ENCODE results near the gene MBLAC1. TPM values are rescaled to one million over a fixed set of nuclear protein-coding genes. Genes with fewer than 3 reads are reported as not detected.
A peak's percentile ranks its signal among the peaks of the same experiment; 100 is the strongest.

Gene MBLAC1
- total RNA-seq, 1 experiment from 2014 or later: 0.70 TPM

DNA sequence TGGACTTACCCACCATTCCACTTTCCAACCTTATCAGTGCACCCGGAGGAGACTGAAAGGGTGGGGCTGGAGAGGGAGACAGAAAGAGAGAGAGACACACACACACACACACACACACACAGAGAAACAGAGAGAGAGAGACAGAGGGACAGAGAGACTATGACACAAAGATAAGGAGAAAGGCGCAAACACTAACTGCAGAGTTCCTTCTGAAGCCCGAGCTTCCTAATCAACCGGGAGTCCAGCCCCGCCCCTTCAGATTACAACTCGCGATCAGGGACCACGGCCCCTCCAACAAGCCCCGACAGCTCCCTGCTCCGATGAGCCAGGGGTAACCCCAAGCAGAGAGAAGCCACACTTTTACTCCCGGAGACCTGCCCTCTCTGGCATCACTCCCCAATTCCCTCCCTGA is 41.2 kb downstream of the MBLAC1 start:
- Histone ChIP-seq H3K36me3 (ENCODE audit: low read depth) (no peaks in the 10 kb centered on the region), H3F3A (ENCODE audit: insufficient read depth, low read depth) (peaks cover 7% of the 10 kb centered on the region), H3K9me2 (ENCODE audit: insufficient read depth) (no peaks in the 10 kb centered on the region), H3K4me1 (replicated peaks; ENCODE audit: insufficient read depth) (peaks cover 10% of the 10 kb centered on the region), H3K4me3 (no peak overlapping the region), H3K4me2 (peak overlapping the region; percentile 42), H3K27ac (no peak overlapping the region), H2AFZ (no peak overlapping the region), H4K20me1 (ENCODE audit: insufficient read depth) (no peaks in the 10 kb centered on the region), H3K27me3 (ENCODE audit: insufficient read depth, low read depth) (peaks cover 47% of the 10 kb centered on the region), H3K9me3 (ENCODE audit: insufficient read depth, low read depth) (no peaks in the 10 kb centered on the region), H3K79me2 (ENCODE audit: low read depth) (no peaks in the 10 kb centered on the region)
- CTCF ChIA-PET: interaction anchor here (0.6 kb wide), 2 partner anchors 34 to 917 kb away, joined by 4 to 16 read pairs; partner anchors contain the start of gene TRIM56
- POLR2A ChIA-PET (ENCODE audit: unreplicated experiment): interaction anchor here (0.6 to 0.7 kb wide), 2 partner anchors 32 to 260 kb away, joined by 3 to 8 read pairs; partner anchors contain the start of gene ZCWPW1
- DNase-seq: no peak
- BruUV-seq (replicated peaks): no TSS peak
- TF ChIP-seq CTCF (conservative IDR thresholded peaks at IDR 0.05) (no peak), EZH2 (IDR thresholded peaks at IDR 0.05; ENCODE audit: low read depth) (no peak)
- intact Hi-C loops (cut with micrococcal nuclease; ENCODE audit: unreplicated experiment): no loop called here

DNA sequence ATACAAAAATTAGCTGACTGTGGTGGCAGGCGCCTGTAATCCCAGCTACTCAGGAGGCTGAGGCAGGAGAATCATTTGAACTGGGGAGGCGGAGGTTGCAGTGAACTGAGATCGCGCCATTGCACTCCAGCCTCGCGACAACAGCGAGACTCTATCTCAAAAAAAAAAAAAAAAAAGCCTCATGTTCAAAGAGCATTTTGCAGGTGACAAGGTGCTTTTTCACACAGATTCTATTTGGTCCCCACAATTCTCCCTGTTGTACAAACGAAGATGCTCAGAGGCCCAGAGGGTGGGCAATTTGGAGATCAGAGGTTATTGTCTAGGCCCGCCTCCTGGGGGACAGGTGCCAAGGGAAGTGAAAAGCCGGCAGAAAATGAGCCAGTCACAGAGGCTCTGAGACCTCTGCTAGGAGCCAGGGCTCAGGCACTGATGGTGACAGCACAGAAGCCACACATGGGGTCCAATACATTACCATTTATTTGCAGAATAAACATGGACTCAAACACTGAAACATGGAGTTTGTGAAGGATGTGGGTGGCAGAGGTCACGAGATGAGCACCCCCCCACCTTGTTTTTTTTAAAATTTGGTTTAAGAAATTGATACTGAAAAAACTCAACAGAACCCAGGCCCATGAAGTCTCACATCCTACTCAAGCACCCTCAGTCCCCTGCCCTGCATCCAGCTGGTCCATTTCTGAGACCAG is 42.5 kb downstream of the MBLAC1 start:
- DNase-seq: no peak
- Histone ChIP-seq H3F3A (ENCODE audit: insufficient read depth, low read depth) (no peaks in the 10 kb centered on the region), H3K4me1 (replicated peaks; ENCODE audit: insufficient read depth) (no peaks in the 10 kb centered on the region), H3K9me3 (ENCODE audit: insufficient read depth, low read depth) (no peaks in the 10 kb centered on the region), H3K4me2 (no peak overlapping the region), H3K27ac (no peak overlapping the region), H4K20me1 (ENCODE audit: insufficient read depth) (no peaks in the 10 kb centered on the region), H3K9me2 (ENCODE audit: insufficient read depth) (no peaks in the 10 kb centered on the region), H3K36me3 (ENCODE audit: low read depth) (no peaks in the 10 kb centered on the region), H3K27me3 (ENCODE audit: insufficient read depth, low read depth) (peaks cover 47% of the 10 kb centered on the region), H3K79me2 (ENCODE audit: low read depth) (no peaks in the 10 kb centered on the region), H2AFZ (no peak overlapping the region), H3K4me3 (no peak overlapping the region)
- TF ChIP-seq EZH2 (IDR thresholded peaks at IDR 0.05; ENCODE audit: low read depth): no peak
- TF ChIP-seq CTCF (conservative IDR thresholded peaks at IDR 0.05): no peak
- intact Hi-C loops (cut with micrococcal nuclease; ENCODE audit: unreplicated experiment): no loop called here
- CTCF ChIA-PET: no interaction called here
- no TSS peak for BruUV-seq (replicated peaks)
- POLR2A ChIA-PET (ENCODE audit: unreplicated experiment): interaction anchor here (0.6 kb wide), 1 partner anchor 201 kb away, joined by 7 read pairs; no protein-coding TSS in a partner anchor

GRCh38 chr7:100170101-100170897 is 43.5 kb downstream of the MBLAC1 start:
- ChIA-PET CTCF (no interaction called here), POLR2A (ENCODE audit: unreplicated experiment) (no interaction called here)
- Histone ChIP-seq H3K79me2 (ENCODE audit: low read depth) (no peaks in the 10 kb centered on the region), H2AFZ (no peak overlapping the region), H3K36me3 (ENCODE audit: low read depth) (no peaks in the 10 kb centered on the region), H3F3A (ENCODE audit: insufficient read depth, low read depth) (no peaks in the 10 kb centered on the region), H3K4me3 (no peak overlapping the region), H4K20me1 (ENCODE audit: insufficient read depth) (no peaks in the 10 kb centered on the region), H3K27ac (no peak overlapping the region), H3K9me2 (ENCODE audit: insufficient read depth) (no peaks in the 10 kb centered on the region), H3K4me2 (peak overlapping the region; percentile 45; the same call in 1 of the 2 replicates), H3K4me1 (replicated peaks; ENCODE audit: insufficient read depth) (no peaks in the 10 kb centered on the region), H3K27me3 (ENCODE audit: insufficient read depth, low read depth) (peaks cover 47% of the 10 kb centered on the region), H3K9me3 (ENCODE audit: insufficient read depth, low read depth) (no peaks in the 10 kb centered on the region)
- no TSS peak for BruUV-seq (replicated peaks)
- DNase-seq: no peak
- intact Hi-C loops (cut with micrococcal nuclease; ENCODE audit: unreplicated experiment): no loop called here
- no peak for TF ChIP-seq CTCF (conservative IDR thresholded peaks at IDR 0.05)
